Left renal cortex interstitium (tissue), 4 donors: ENCODE data around the gene LSP1. TPM values are rescaled to one million over a fixed set of nuclear protein-coding genes. Genes with fewer than 3 reads are reported as not detected.
"Not testable (repeated sequence)": the region's sequence is repeated elsewhere in the genome, so short reads cannot be mapped to it uniquely, and the experiment has no call there.

Source experiments
- DNase-seq, 4 donors: peaks; one replicate each; pipeline ENCODE4 v3.0.0-alpha.2; 2013; ENCODE audit warnings: low read depth in 4 of 4, low spot score in 2 of 4, missing footprints in 1 of 4
- polyA plus RNA-seq, 4 donors: library from polyadenylated mRNA; unstranded; fragments of 120-200 nt; gene quantifications; one replicate each; pipeline ENCODE4 v1.2.1, GENCODE V29; 2013; ENCODE audit not compliant: insufficient read length in 4 of 4

Gene LSP1
- 1 to 10 TPM; 4.6 to 7.8 (median 6.3) TPM for polyA plus RNA-seq

GRCh38 chr11:1852877-1853276 lies at the start of gene LSP1:
Gene LSP1 (plus strand): TSS chr11:1853084. CDS start chr11:1853145, 61 bp downstream.
- no peak for DNase-seq

GRCh38 chr11:1803246-1803645 lies 49.6 kb upstream of the LSP1 start:
- no peak for DNase-seq

GRCh38 chr11:1803835-1804519 lies 48.9 kb upstream of the LSP1 start:
- not testable (repeated sequence) for DNase-seq

DNA sequence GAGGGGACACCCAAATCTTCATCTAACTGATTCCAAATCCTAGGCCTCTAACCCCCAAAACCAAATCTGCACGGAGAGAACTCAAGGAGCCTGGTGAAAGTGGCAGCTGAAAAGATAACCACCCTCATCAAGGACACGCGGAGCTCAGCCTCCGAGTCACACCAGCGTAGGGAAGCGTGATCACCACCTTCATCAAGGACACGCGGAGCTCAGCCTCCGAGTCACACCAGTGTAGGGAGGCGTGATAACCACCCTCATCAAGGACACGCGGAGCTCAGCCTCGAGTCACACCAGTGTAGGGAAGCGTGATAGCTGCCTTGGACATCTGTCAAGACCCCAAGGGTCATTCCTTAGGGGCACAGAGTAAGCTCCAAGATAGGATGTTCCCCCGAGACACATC lies 47.4 kb upstream of the LSP1 start:
- no peak for DNase-seq

DNA sequence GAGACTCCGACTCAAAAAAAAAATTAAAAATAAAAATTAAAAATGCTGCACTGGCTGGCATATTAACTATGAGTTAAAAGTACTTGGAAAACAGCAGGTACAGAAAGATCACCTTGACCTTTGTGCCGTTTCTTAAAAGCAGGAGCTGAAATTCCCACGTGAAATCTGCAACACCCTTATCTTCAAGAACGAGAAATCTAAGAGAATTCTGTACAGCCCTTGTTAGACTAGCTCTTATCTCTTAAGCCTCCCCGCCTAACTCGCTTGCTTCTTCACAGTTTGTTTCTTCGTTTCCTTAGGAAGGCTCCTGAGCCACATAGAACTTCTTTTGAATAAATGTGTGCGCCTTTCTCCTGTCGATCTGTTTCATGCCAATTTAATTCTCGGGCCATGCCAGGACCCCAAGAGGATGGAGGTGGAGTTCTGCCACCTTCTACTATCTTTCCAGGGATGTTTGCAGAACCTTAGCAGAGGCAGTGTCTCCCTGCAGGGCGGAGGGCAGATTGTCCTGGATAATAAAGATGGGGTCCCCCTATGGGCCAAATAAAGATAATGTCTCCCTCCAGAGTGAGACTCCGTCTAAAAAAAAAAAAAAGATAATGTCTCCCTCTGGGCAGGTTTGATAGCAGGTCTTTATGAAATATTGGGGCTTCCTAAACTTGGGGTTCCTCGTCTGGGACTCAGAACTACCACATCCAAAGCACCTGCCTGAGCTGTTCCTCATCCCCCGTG lies 45.5 kb upstream of the LSP1 start:
- DNase-seq = no peak

DNA sequence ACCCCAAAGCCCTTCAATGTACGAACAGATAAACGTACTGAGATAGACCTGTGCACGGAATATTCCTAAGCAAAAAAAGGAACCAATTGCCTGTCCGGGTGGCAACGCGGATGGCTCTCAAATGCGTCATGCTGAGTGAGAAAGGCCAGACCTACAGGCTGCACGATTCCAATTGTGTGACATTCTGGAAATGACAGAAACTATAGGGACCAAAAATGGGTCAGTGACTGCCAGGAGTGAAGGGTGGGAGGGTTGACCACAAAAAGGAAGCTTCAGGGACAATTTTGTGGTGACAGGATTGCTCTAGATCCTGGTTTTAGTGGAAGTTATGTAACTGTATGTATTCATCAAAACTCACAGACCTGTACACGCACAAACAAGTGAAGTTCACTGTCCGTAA lies 42.1 kb upstream of the LSP1 start:
- no peak for DNase-seq

- no peak for DNase-seq
Observed at GRCh38 chr11:1812274-1812673, 40.6 kb upstream of the LSP1 start.

DNA sequence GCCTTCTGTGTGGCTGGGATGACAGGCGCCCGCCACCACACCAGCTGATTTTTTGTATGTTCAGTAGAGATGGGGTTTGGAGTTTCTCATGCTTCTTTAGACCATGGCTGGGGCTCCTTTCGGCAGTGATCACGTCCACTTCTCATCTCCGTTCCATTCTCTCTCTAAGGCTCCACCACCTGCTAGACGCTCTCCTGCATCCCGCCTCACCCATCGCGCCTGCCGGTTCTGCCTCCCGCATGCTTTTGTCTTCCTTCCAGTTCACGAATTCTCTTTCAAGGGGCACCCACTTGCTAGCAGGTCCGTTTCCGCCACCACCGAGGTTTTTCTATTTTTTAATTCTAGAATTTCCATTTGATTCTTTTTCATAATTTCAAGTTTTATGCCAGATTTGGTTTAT lies 40.1 kb upstream of the LSP1 start:
- DNase-seq = no peak

- not testable (repeated sequence) for DNase-seq
Observed at GRCh38 chr11:1813356-1813755, 39.5 kb upstream of the LSP1 start.

DNA sequence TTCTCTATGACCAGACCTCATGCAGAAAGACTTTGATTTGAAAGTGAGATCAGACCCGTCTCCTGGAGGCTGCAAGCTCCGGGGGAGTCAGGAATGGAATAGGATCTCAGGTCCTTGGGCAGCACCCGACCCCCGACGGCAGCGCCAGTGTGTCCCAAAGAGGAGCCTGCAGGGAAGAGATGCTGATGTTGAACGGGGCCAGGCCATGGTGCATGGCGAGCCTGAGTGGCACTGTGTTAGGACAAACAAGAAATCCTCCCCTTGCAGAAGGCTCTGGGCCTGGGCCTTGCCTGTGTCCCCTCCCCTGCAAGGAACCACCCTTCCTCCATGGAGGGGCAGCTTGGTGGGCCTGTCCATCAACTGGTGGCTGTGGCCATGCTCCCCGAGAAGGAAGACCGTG lies 38.2 kb upstream of the LSP1 start:
- DNase-seq = no peak

- no peak for DNase-seq
Observed at GRCh38 chr11:1815311-1815710, 37.6 kb upstream of the LSP1 start.

DNA sequence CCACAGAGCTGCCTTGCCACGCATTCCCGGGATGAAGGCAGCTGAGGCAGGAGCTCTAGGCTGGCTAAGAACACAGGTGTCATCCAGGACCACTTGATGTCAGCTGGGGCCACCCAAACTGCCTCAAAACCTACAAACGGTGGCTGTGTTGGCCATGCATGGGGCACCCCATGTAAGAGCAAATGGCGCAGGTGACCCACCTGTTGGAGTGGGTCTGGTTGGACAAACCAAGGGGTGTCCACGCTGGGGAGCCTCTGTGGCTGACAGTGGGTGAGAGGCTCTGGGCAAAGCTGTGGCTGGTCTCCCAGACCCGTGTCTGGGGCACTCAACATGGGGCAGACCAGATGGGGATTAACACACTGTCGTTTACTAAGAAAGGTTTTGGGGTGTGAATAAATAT lies 37.1 kb upstream of the LSP1 start:
- DNase-seq = no peak

GRCh38 chr11:1817000-1817399 lies 35.9 kb upstream of the LSP1 start:
- DNase-seq = no peak

DNA sequence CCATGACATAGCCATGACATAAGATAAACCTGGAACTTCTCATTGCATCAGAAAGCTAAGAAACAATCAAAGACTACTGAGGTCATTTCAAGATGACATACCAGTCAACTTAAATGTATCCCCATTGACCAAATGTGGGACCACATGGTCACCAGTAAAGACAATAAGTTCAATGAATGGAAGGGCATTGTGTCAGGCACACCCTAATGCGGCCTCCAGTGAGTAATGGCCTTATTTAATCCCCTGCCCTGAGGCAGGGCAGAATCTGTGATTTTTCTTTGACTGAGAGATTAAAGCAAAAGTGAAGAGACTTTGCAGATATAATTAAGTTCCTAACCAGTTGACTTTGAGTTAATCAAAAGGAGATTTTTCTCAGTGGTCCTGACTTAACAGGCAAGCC lies 35.4 kb upstream of the LSP1 start:
- DNase-seq = no peak

GRCh38 chr11:1819074-1819473 lies 33.8 kb upstream of the LSP1 start:
- no peak for DNase-seq

DNA sequence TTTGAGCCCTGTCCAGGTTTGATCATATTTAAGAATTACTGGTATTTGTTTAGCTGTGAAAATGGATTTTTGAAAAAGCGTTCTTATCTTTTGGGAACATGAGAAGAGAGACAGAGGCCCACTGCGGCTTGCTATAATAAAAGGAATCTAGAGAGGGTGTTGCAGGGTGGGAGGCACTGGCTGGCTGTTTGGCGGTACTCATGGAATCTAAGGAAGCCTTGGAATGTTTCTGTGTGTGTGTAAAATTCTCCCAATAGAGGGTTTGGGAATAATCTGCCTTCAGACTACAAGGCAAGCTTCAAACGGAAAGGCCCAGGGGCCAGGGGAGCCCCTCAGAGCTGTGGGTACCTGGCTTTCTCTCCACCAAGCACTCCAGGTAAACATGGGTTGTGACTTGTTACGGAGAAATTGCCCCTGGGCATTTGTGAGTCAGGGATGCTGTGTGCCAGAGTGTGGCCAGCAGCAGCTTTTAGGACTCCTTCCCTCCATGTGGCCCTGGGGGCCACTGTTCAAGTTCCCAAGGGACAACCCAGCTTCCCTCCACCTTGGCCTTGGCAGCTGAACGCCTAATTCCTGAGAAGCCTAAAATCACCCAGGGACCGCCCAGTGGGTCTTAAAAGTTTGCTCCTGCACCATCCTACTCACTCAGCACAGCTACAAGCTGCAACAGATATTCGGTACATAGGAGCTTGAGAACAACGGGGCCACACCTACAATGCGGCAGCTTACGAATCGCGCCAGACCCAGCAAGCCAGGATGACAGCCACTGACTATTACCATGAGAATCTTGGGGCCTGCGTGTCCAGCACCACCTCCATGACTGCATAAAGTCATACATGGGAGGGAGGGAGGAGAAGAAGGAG lies 32.2 kb upstream of the LSP1 start:
- DNase-seq = no peak

DNA sequence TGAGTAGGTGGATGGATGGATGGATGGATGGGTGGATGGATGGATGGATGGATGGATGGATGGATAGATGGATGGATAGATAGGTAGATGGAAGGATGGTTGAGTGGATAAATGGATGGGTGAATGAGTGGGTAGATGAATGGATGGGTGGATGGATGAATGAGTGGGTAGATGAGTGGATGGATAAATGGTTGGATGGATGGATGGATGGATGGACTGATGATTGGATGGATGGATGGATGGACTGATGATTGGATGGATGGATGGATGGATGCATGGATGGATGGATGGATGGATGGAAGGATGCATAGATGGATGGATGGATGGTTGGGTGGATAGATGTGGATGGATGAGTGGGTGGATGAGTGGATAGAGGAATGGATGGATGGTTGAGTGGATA lies 31.3 kb upstream of the LSP1 start:
- DNase-seq = no peak

GRCh38 chr11:1822648-1823375 lies 30.1 kb upstream of the LSP1 start:
- DNase-seq = no peak

DNA sequence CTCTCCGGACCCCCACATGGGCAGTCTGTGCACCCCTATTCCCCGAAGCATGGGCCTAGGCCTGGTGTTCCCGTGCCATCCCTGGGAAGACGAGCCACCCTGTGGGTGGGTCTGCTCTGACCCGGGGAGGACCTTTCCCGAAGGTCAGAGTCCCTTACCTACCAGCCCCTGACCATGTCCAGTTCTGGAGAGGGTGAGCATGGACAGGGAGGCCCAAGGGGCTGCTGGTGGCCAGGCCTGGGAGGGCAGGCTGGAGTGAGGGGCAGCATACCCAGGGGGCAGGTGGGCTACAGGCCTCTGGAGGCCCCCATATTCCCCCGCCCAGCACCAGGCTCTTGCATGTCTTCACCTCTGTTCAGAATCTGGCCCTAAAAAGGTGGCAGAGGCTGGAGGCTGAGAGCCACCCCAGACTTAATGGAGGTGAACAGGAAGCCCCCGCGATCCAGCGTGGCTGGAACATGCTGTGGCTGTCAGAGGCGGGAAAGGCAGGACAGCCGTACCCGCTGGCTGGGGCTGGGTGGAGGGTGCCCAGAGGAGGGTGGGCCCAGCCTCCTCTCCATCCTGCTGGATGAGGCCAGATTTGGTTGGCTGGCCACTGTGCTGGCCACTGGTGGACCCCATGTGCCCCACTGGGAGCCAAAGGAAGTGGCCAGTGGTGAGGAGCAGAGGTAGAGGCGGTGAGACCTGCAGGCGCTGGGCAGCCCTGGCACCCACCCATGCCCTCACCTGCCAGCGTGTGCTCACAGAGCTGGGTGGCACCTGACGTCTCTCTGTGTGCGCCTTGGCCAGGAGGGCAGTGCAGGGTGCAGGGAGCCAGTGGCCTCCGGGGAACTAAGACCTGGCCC lies 29.3 kb upstream of the LSP1 start:
- DNase-seq = no peak
